ENCODE measurements around the gene ACTA2. TPM values are rescaled to one million over a fixed set of nuclear protein-coding genes. Genes with fewer than 3 reads are reported as not detected.

Gene ACTA2
- total RNA-seq, 2 donors from 2014 or later = not detected

- Mint-ChIP-seq H3K36me3 (ENCODE audit: low read depth) (no peaks in the 10 kb centered on the region), H3K4me3 (no peak overlapping the region), H3K27ac (no peak overlapping the region), H3K9me3 (no peaks in the 10 kb centered on the region), H3K27me3 (ENCODE audit: insufficient read depth) (peaks cover 2% of the 10 kb centered on the region), H3K4me1 (peaks cover 32% of the 10 kb centered on the region)
- peaks cover 24% of the 10 kb centered on the region for H3K27me3 ChIP-seq (ENCODE audit: control insufficient read depth, insufficient read depth, low read length, poor library complexity, severe bottlenecking)
- H3K27ac ChIP-seq (ENCODE audit: low read depth, low read length) = no peak overlapping the region
- no peak for DNase-seq
- H3K9ac ChIP-seq (ENCODE audit: extremely low read depth, low read length, poor library complexity, severe bottlenecking) = no peak overlapping the region
- H3K4me3 ChIP-seq (ENCODE audit: low read length) = no peak overlapping the region
- no peaks in the 10 kb centered on the region for H3K36me3 ChIP-seq (ENCODE audit: control insufficient read depth, insufficient read depth, low read length)
- peaks cover 3% of the 10 kb centered on the region for H3K4me1 ChIP-seq (ENCODE audit: control insufficient read depth, insufficient read depth, low read length)
- no peaks in the 10 kb centered on the region for H3K9me3 ChIP-seq (ENCODE audit: control insufficient read depth, low read length)
- no peak for TF ChIP-seq CTCF (conservative IDR thresholded peaks at IDR 0.05)
- WGBS, 2 experiments (ENCODE audit: insufficient coverage in 1 of 2, insufficient read length in 1 of 2) = 80% methylated on average over 2 of the region's 2 CpGs; no CpG with 5 or more reads in 1 of the 2 experiments
Measured at GRCh38 chr10:88892222-88892967, 60.2 kb downstream of the ACTA2 start.

GRCh38 chr10:88890681-88891381, 61.7 kb downstream of the ACTA2 start:
- peaks cover 19% of the 10 kb centered on the region for H3K4me1 Mint-ChIP-seq
- Histone ChIP-seq H3K27ac (ENCODE audit: low read depth, low read length) (no peak overlapping the region), H3K36me3 (ENCODE audit: control insufficient read depth, insufficient read depth, low read length) (no peaks in the 10 kb centered on the region), H3K4me3 (ENCODE audit: low read length) (no peak overlapping the region), H3K27me3 (ENCODE audit: control insufficient read depth, insufficient read depth, low read length, poor library complexity, severe bottlenecking) (peaks cover 24% of the 10 kb centered on the region), H3K9ac (ENCODE audit: extremely low read depth, low read length, poor library complexity, severe bottlenecking) (no peak overlapping the region), H3K9me3 (ENCODE audit: control insufficient read depth, low read length) (no peaks in the 10 kb centered on the region), H3K4me1 (ENCODE audit: control insufficient read depth, insufficient read depth, low read length) (no peaks in the 10 kb centered on the region)
- peaks cover 2% of the 10 kb centered on the region for H3K27me3 Mint-ChIP-seq (ENCODE audit: insufficient read depth)
- H3K36me3 Mint-ChIP-seq (ENCODE audit: low read depth) = no peaks in the 10 kb centered on the region
- TF ChIP-seq CTCF (conservative IDR thresholded peaks at IDR 0.05) = no peak
- H3K9me3 Mint-ChIP-seq = no peaks in the 10 kb centered on the region
- no peak overlapping the region for H3K27ac Mint-ChIP-seq
- DNase-seq = no peak
- 80 to 95% methylated on average over 1 to 4 of the region's 4 CpGs for WGBS, 2 experiments (ENCODE audit: insufficient coverage in 1 of 2, insufficient read length in 1 of 2)
- H3K4me3 Mint-ChIP-seq = no peak overlapping the region

GRCh38 chr10:88889559-88890337, 62.8 kb downstream of the ACTA2 start:
- H3K36me3 ChIP-seq (ENCODE audit: control insufficient read depth, insufficient read depth, low read length) = no peaks in the 10 kb centered on the region
- no peaks in the 10 kb centered on the region for H3K9me3 Mint-ChIP-seq
- H3K27me3 Mint-ChIP-seq (ENCODE audit: insufficient read depth) = peaks cover 2% of the 10 kb centered on the region
- H3K4me3 Mint-ChIP-seq = no peak overlapping the region
- no peak overlapping the region for H3K27ac ChIP-seq (ENCODE audit: low read depth, low read length)
- H3K9me3 ChIP-seq (ENCODE audit: control insufficient read depth, low read length) = no peaks in the 10 kb centered on the region
- H3K27ac Mint-ChIP-seq = no peak overlapping the region
- peaks cover 24% of the 10 kb centered on the region for H3K27me3 ChIP-seq (ENCODE audit: control insufficient read depth, insufficient read depth, low read length, poor library complexity, severe bottlenecking)
- no peak overlapping the region for H3K9ac ChIP-seq (ENCODE audit: extremely low read depth, low read length, poor library complexity, severe bottlenecking)
- no peak for TF ChIP-seq CTCF (conservative IDR thresholded peaks at IDR 0.05)
- no peaks in the 10 kb centered on the region for H3K36me3 Mint-ChIP-seq (ENCODE audit: low read depth)
- no peaks in the 10 kb centered on the region for H3K4me1 ChIP-seq (ENCODE audit: control insufficient read depth, insufficient read depth, low read length)
- 79 to 91% methylated on average over 1 of the region's 1 CpG for WGBS, 2 experiments (ENCODE audit: insufficient coverage in 1 of 2, insufficient read length in 1 of 2)
- no peak for DNase-seq
- H3K4me3 ChIP-seq (ENCODE audit: low read length) = no peak overlapping the region
- peaks cover 12% of the 10 kb centered on the region for H3K4me1 Mint-ChIP-seq

Data from endodermal cell (in vitro differentiated cells).